8988T (cell line): Measurements from ENCODE around the gene MFSD11.
"Not testable (repeated sequence)": the region's sequence is repeated elsewhere in the genome, so short reads cannot be mapped to it uniquely, and the experiment has no call there.

Source experiments
- DNase-seq: peaks from one replicate; pipeline ENCODE4 v3.0.0; 2011

MFSD11 gene

DNA sequence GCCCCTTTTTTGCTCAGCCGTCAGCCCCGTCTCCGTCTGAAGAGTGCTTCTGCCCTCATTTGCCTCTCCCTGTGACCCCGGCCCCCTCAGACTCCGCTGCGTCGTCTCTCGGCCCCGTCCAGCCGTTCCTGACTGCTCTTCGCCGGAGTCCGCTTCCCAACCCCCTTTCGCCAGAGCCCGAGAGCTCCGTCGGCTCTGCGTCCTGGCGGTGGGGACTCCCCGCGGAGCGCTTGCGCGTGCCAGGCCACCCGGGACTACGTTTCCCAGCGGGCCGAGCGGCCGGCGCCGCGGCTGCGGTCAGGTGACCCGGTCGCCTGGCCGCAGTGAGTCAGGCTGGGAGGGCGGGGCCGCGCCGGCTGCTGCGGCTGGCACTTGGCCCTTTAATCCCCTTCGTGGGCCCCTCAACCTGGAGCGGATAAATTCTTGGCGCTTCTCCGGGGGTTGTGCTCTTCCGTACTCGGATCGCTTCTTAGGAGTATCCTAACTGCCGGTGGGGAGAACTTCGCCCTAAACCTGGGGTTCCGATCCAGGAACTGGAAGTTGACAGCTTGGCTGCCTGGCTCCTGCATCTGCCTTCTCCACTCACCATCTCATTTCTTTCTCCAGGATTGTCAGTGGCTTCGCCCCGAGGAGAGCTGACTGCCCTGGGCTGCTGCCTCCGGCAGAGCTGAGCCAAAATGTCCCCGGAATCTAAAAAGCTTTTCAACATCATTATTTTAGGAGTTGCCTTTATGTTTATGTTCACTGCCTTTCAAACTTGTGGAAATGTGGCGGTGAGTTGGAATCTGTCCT, at the start of gene MFSD11:
TSS of gene MFSD11 (plus strand) at position 444 of the 792 bp plus-strand sequence. CDS start at position 678, 234 bp downstream.
- DNase-seq, result peak; percentile 82

DNA sequence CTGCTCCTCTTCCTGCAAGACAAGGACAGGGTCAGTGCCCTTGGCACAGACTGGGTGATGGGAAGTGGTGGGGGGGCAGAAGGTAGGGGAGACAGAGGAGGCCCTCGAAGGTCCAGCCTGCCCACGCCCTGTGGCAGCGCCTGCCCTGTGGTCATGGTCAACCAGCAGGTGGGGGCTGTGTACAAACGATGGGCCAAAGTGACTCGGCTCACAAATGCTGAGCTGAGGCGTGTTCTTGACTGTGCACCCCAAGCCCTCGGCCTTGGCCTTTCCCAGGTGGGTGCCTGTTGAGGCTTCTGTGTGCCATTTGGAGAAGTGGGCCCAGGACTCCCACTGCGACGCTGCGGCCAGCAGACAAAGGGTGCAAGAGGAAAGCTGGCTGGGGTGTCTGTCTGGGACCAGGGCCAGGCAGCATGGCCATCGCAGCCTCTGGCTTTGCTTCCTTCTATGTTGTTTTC, 49.7 kb upstream of the MFSD11 start:
- no peak for DNase-seq

DNA sequence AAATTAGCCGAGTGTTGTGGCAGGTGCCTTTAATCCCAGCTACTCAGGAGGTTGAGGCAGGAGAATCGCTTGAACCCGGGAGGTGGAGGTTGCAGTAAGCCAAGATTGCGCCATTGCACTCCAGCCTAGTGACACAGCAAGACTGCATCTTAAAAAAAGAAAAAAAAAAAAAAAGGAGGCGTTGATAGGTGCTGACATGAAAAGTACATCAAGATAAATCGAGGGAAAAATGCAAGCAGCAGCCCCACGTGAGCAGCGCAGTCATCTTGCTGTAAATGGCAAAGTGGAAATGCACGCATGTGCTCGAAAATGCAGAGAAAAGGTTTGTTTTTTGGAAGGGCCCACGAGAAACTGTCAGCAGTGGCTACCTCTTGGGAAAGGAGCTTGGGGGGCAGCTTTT, 48.1 kb upstream of the MFSD11 start:
- no peak for DNase-seq

- no peak for DNase-seq
Observed at GRCh38 chr17:76690596-76691280, 47.2 kb upstream of the MFSD11 start.

- no peak for DNase-seq
Observed at GRCh38 chr17:76691379-76692191, 46.3 kb upstream of the MFSD11 start.

DNA sequence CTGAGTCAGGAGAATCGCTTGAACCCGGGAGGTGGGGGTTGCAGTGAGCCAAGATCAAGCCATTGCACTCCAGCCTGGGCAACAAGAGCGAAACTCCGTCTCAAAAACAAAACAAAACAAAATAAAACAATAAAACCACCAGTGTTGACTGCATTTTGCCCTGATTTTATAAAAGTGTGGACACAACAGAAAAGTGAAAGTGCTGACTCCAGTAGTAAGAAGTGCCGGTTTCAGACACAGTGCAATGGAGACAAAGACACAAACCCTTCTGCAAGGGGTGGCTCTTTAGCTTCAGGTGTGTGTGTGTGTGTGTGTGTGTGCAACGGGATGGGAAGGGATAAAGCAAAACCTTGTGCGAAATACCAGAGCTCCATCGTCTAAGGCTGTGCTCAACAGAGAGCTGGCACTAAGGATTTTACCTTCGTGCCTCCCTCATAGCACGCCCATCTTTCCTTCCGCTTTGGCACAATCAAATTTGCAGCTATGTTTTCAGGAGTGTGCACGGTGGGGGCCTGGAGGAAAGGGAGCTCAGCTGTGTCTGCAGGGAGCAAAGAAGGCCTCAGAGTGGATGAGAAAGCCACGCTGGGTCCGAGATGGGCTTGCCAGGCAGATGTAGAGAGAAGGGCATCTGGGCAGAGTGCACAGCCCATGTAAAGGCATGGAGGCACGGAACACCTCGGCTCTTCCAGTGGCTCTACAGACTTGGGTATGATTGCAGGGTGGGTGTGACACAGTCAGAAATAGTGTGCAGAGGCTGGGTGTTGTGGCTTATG, 42.7 kb upstream of the MFSD11 start:
- no peak for DNase-seq

DNA sequence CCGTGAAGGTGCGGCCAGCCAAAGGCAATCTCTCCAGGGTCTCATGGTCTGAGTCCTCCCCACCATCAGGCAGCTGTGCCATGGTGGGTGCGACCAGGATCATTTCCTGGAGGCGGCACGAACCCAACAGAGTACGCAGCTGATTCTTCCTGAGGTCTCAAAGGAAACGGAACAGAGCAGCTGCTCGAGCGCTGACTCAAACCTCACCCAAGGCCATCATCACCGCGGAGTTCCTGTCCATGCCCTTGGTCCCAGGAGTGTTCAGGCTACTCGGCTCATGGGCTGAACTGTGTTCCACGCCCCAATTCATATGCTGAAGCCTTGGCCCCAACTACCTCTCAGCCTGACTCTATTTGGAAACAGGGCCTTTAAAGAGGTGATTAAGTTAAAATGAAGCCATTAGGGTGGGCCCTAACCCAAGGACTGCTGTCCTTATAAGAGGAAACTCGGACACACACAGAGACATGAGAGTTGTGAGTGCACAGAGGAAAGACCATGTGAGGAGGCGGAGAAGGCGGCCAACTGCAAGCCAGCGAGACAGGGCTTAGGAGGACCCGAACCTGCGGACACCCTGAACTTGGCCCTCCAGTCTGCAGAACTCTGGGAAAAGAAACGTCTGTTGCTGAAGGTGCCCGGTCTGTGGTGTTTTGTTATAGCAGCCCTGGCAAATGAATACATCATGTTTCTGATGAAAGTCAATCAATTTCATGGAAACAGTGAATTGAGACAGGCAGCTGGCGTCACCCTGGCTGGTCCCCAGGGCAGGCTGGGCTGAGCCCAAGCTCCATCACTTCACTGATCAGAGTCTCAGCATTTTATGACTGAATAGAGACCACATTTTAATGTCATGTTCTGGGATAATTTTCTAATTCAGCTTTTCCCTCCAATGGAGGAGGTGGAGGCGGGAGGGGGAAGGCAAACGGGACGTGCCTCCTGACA, 40.9 kb upstream of the MFSD11 start:
- DNase-seq, result no peak

GRCh38 chr17:76697702-76698465, 40.0 kb upstream of the MFSD11 start:
- DNase-seq, result no peak

GRCh38 chr17:76698466-76698977, 39.4 kb upstream of the MFSD11 start:
- DNase-seq, result not testable (repeated sequence)

GRCh38 chr17:76700270-76700616, 37.7 kb upstream of the MFSD11 start:
- DNase-seq, result no peak

DNA sequence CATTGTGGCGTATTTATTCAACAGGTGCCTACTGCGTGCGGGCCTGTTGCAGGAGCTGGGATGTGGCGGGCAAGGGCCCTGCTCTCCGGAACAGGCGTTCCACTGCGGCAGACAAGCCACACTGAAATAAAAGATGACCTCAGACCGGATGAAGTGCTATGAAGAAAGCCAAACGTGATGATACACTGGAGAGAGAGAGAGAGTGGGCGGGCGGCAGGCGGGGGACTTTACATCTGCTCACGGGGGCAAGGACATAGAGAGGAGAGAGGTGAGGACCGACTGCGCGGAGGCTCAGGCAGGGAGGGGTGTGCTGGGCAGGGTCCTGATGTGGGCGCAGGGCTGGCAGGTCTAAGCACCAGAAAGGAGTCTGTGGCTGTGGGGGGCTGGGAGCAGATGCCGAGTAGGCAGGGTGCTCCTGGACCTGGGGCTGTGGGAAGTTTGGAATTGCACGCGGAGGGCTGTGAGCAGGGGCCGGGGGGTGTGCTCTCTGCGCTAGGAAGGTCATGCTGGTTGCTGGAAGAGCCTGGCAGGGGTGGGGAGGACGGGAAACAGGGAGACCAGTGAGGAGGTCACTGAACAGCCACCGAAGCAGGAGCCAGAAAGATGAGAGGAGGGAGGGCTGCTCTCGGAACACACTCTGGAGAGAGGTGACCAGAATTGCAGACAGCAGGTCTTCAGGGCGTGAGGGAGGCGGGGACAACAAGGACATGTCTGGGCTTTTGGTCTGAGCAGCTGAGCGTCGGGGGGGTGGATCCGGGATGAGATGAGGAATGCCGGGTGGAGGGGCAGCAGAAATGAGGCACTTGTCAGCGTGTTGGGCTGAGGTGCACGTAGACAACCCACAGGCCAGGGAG, 37.1 kb upstream of the MFSD11 start:
- no peak for DNase-seq

DNA sequence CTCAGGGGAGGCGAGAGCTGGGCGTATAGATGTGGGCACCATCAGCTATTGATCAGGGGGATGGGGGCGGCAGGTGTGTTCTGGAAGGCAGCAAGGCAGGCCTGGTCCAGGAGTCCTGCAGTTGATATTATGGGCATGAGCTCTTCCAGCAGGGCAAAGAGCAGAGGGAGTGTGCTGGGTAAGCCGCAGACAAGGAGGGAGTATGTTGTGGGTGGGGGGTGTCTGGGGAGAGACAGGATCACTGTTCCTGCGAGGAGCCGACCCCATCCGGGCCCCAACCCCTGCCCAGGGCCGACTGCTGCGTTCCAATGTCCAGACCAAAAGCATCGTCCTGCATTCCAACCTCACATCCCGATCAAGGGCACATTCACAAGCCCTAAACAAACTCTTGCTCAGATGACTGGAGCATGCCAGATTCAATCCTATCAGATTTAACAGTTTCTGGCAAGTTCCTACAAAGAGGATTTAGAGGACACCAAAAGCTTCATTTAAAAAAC, 36.4 kb upstream of the MFSD11 start:
- DNase-seq, result no peak

DNA sequence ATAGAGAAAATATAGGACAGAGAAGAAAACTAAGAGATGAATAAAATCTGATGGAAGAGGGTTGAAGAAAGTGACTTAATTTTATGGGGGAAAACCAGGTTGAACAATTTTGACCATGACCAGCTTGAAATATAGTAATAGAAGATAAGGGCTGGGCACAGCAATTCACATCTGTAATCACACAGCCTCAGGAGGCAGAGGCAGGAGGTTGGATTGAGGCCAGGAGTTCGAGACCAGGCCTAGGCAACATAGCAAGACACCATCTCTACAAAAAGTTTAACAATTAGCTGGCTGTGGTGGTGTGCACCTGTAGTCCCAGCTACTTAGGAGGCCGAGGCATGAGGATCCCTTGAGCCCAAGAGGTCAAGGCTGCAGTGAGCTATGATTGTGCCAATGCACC, 35.8 kb upstream of the MFSD11 start:
- DNase-seq, result no peak

DNA sequence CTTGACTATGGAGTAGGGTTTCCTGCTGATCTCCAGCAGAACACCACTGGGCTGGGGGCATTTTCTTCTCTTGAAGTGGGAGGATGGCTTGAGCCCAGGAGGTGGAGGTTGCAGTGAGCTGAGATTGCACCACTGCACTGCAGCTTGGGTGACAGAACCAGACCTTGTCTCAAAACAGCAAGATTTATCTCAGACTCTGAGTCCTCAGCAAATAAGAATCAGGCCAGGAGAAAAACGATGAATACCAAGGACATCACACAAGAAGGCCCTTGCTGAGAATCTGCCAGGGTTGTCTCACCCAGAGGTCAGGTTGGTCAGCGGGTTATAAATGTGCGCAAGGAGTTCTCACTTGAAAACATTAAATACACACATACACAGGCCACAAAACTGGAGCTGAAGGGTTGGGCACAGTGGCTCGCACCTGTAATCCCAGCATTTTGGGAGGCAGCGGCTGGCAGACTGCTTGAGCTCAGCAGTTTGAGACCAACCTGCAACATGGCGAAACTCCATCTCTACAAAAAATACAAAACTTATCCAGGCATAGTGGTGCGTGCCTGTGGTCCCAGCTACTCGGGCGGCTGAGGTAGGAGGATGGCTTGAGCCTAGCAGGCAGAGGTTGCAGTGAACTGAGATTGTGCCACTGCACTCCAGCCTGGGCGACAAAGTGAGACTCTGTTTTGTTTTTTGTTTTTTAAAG, 34.8 kb upstream of the MFSD11 start:
- DNase-seq, result no peak

GRCh38 chr17:76704805-76705204, 33.1 kb upstream of the MFSD11 start:
- no peak for DNase-seq

DNA sequence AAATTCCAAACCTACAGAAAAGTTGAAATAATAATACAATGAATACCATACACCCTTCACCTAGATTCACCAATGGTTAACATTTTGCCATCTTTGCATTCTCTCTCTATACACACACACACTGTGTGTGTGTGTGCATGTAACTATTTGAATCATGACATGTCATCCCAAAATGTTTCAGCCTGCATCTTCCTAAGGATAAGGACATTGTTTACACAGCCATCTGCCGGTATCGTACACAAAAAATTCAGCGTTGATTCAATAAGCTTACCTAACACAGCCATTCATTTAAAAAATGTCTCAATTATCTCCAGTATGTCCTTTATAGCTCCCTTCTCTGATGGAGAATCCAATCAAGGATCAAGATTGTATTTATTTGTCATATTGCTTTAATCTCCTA, 31.1 kb upstream of the MFSD11 start:
- DNase-seq, result no peak

- no peak for DNase-seq
Observed at GRCh38 chr17:76707985-76708807, 29.7 kb upstream of the MFSD11 start.
